HG03378 (cell line): ENCODE measurements around the gene NRIP3.

ENCODE experiments used
- ATAC-seq: cut with Tn5 transposase; IDR thresholded peaks from one replicate; pipeline ENCODE4 v1.9.1; 2021; ENCODE audit warnings: mild to moderate bottlenecking, moderate library complexity; ENCODE audit not compliant: unreplicated experiment

Gene NRIP3

GRCh38 chr11:9003573-9004182, at the start of gene NRIP3:
Gene NRIP3 (minus strand): TSS chr11:9004001. CDS start chr11:9003935, 66 bp downstream.
- no peak for ATAC-seq

DNA sequence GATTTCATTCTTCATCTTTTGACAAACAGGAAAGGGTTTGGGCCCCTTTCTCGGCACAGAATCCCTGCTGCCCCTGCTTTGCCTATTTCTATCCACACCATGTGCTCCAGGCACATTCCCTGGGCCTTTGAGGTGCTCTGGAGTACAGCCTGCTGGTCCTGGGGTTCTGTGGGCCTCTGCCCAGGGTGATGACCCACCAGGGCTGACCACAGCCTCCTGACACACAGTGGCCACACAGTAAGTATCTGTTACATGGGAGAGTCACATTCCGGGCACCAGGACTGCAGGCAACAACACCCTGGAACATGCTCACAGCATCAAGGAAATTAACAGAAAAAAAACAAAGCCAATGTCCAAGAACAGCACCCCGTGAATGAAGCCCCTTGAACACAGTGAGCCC, 48.5 kb upstream of the NRIP3 start:
- ATAC-seq = no peak

GRCh38 chr11:9049959-9050358, 46.2 kb upstream of the NRIP3 start:
- ATAC-seq = no peak

DNA sequence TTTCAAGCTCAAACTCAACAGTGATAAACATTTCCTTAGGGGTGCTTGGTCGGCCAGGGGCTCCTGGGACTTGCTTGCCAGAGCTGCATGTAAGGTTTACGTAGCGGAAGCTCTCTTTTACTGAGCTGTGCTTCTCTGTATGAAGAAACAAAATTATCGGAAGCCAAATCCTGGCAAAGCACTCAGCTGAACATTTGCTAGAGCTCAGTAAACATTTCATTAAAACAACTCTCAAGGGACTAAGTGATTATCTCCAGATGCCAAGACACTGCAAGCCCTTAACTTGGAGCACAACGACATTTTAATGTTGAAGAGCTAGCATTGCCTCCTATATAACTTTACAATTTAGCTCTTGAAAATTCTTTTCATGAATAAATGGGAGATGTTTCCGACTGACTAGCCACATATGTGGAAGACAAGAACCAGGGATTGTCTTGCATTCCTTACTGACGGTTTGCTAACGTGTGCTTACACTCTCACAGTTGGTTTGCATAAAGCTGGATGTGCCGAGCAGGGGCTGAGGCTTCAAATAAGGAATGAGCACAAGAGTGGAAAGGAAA, 44.2 kb upstream of the NRIP3 start:
- ATAC-seq = no peak

GRCh38 chr11:9046481-9046880, 42.7 kb upstream of the NRIP3 start:
- no peak for ATAC-seq

- no peak for ATAC-seq
Observed at GRCh38 chr11:9042488-9042887, 38.7 kb upstream of the NRIP3 start.

GRCh38 chr11:9041747-9042146, 37.9 kb upstream of the NRIP3 start:
- ATAC-seq = no peak

DNA sequence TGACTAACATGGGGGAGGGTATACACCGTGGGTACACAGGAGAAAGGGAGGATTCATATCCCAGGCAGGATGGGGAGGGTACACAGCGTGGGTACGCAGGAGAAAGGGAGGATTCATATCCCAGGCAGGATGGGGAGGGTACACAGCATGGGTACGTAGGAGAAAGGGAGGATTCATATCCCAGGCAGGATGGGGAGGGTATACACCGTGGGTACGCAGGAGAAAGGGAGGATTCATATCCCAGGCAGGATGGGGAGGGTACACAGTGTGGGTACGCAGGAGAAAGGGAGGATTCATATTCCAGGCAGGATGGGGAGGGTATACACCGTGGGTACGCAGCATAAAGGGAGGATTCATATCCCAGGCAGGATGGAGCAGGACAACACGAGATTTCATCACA, 36.6 kb upstream of the NRIP3 start:
- ATAC-seq = no peak

DNA sequence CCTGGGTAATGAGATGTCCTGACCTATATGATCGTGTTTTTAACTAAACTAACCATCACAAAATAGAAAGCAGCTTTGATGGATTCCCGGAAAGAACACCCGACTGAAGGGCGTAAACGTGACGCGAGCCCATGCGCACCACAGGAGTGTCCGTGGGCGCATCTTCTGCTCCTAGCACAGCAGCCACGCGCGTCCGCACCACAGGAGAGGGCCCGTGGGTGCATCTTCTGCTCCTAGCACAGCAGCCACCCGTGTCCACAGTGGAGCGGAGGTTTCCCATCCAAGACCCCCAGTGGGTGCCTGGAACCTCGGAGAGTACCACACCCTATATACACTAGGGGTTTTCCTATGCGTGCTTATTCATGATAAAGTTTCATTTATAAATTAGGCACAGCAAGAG, 36.1 kb upstream of the NRIP3 start:
- ATAC-seq = no peak

DNA sequence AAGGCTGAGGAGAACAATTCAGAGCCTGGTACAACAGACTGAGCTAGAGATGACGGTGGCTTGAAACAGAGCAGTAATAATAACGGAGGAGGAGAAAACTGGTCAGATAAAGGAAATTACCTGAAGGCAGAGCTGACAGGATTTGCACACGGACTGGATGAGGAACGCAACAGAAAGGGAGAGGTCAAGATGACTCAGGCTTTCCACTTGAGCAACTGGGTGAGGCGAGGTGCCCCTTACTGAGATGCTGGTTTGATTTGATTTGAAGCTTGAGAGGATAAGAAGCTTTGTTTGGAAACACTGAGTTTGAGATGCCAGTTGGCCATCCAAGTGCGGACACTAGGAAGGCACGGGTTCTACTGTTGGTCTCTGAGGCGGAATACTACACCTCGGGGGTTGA, 35.4 kb upstream of the NRIP3 start:
- no peak for ATAC-seq

- ATAC-seq = no peak
Observed at GRCh38 chr11:9038541-9038940, 34.7 kb upstream of the NRIP3 start.

DNA sequence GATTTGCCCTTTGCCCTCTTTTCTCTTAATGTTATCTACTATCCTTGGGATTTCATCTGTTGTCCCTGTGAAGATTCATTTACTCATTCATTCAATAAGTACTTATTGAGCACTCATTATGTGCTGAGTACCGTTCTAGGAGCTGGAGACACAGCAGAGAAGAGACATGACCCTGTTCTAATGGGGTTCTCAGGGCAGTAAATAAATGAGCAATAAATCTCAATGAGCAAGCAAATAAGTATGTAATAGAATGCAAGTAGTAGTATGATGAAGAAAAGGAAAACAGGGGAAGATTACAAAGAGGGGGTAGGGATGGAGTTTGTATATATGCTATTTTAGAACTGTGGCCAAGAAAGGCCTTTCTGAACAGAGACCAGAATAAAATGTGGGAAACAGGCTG, 34.2 kb upstream of the NRIP3 start:
- ATAC-seq = no peak

- ATAC-seq = no peak
Observed at GRCh38 chr11:9037046-9037780, 33.4 kb upstream of the NRIP3 start.

DNA sequence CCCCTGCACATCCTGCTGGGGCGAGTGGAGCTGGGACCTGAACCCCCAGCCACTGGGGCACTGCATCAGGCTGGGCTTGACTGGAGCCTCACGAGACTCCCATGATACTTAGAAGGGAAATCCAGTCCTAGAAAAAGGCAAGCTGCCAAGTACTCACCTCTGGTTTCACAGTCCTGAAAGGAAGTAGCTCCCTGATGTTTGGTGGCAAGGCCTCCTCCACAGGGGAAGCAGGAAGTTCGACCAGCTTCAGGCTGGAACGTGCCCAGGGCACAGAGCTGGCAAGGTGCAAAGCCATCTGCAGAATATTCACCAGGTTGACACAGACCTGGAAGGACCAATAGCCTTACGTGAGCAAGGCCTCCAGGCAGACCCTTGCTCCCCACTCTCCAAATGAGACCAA, 26.8 kb upstream of the NRIP3 start:
- no peak for ATAC-seq

- no peak for ATAC-seq
Observed at GRCh38 chr11:9029422-9029821, 25.6 kb upstream of the NRIP3 start.

- no peak for ATAC-seq
Observed at GRCh38 chr11:9028581-9028980, 24.8 kb upstream of the NRIP3 start.

GRCh38 chr11:9025101-9025850, 21.5 kb upstream of the NRIP3 start:
- no peak for ATAC-seq

DNA sequence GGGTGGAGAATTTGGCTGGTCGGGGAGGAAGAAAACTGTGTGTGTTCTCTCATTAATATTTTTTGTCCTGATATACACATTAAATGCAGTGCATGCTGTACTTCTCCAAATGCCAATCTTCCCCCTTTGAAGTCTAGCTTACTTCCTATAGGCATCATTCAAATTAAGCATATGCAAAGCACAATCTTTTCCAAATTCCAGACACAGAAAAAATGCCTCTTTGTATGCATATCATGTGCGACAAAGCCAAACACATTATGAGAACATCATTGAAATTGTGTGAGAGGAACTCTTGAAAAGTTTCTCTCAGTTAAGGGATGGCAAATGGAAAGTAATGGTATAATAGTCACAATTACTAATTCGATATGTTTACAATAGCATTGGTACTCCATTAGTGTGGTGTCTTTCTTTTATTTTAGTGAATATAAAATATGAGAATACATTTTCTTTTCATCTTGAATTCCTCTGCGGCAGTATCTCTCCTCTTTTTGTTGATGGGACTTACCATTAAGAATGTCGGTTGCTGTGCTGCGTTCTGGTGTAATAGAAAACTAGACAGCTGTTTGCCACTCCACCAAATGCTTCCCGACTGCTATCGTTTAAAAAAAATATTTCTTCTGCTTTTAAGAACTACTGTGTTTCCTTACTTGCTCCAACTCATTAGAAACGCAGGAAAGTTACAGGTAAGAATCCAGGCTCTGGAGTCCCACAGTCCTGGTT, 19.3 kb upstream of the NRIP3 start:
- ATAC-seq = no peak

GRCh38 chr11:9020916-9021315, 17.1 kb upstream of the NRIP3 start:
- ATAC-seq = no peak

DNA sequence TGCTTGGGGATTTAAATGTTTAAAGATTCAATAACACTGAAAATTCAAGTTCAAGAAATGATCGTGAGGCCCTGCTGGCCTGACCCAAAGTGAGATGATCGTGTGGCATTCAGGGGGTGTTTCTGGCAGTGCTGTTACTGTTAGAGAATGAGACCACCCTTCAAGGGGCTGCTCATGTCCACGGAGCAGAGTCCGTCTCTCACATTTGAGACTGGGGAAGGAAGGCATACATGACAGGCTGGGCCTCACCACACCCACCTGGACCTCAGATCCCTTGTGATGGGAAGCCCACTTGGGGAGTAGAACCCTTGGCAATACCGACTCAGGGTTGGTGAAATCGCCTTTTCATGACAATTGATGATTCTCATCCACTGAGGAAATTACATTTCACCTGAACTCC, 16.1 kb upstream of the NRIP3 start:
- no peak for ATAC-seq

DNA sequence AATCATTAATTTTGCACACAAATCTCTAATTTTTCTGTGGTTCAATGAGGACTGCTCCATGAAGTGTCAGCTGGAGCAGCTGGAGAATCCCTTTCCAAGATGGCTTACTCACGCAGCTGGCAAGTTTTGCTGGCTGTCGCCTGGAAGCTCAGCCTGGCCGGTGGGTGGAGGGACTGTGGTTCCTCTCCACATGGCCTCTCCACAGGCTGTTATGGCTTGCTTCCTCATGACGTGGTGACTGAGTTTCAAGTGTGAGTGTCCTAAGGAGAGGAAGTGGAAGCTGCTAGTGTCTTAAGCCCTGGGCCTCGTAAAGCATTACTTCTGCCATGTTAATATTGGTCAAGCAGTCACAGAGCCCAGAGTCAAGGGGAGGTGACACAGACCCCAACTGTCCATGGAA, 14.0 kb upstream of the NRIP3 start:
- no peak for ATAC-seq
